CD14-positive monocyte (primary cell): ENCODE results near the gene CSH2. TPM values are rescaled to one million over a fixed set of nuclear protein-coding genes. Genes with fewer than 3 reads are reported as not detected.
A peak's percentile ranks its signal among the peaks of the same experiment; 100 is the strongest.

Source experiments
- DNase-seq, 3 donors: peaks; one replicate each; pipeline ENCODE4 v3.0.0-alpha.2; 2011 to 2022
- H2AFZ ChIP-seq: 2 replicates; pipeline ENCODE4 v1.6.0; 2012; ENCODE audit warnings: mild to moderate bottlenecking, low read depth, low read length, inconsistent platforms; ENCODE audit not compliant: insufficient read depth, poor library complexity, severe bottlenecking
- H3K27ac ChIP-seq, 2 donors: 1 replicate in 1 of 2; 2 replicates in 1 of 2; pipeline ENCODE4 v1.5.1; 2012 to 2013; ENCODE audit warnings: low read length in 2 of 2, control low read depth in 1 of 2, inconsistent platforms in 1 of 2, low read depth in 1 of 2, mild to moderate bottlenecking in 1 of 2
- H3K27me3 ChIP-seq, 2 donors: one replicate each; pipeline versions ENCODE4 v1.6.0 to v1.6.1; 2011 to 2013; ENCODE audit warnings: low read length in 2 of 2; ENCODE audit not compliant: control insufficient read depth in 2 of 2, insufficient read depth in 2 of 2
- H3K36me3 ChIP-seq, 2 donors: replicated peaks in 1 of 2; 1 replicate in 1 of 2; 2 replicates in 1 of 2; pipeline versions ENCODE4 v1.5.1 to v1.6.1; 2012 to 2013; ENCODE audit warnings: low read length in 2 of 2, control low read depth in 1 of 2, inconsistent platforms in 1 of 2, mild to moderate bottlenecking in 1 of 2; ENCODE audit not compliant: insufficient read depth in 2 of 2, control insufficient read depth in 1 of 2
- H3K4me1 ChIP-seq, 2 donors: 1 replicate in 1 of 2; 2 replicates in 1 of 2; pipeline versions ENCODE4 v1.5.1 to v1.6.1; 2012 to 2013; ENCODE audit warnings: low read length in 2 of 2, control low read depth in 1 of 2, inconsistent platforms in 1 of 2, mild to moderate bottlenecking in 1 of 2, moderate library complexity in 1 of 2; ENCODE audit not compliant: insufficient read depth in 2 of 2, control insufficient read depth in 1 of 2
- H3K4me2 ChIP-seq: replicated peaks from 2 replicates; pipeline ENCODE3; 2012; ENCODE audit warnings: low read length, moderate library complexity, mild to moderate bottlenecking; ENCODE audit not compliant: poor library complexity, severe bottlenecking; ENCODE audit errors: extremely low read depth
- H3K4me3 ChIP-seq, 3 experiments: fragments of 200-600 bp in 1 of 3; sonication (generic) in 1 of 3; replicated peaks in 1 of 3; 1 replicate in 2 of 3; 2 replicates in 1 of 3; pipeline ENCODE4 v1.5.1; 2011 to 2013; ENCODE audit warnings: low read length in 3 of 3, mild to moderate bottlenecking in 3 of 3, control low read depth in 2 of 3, low read depth in 2 of 3, inconsistent platforms in 1 of 3, moderate library complexity in 1 of 3
- H3K79me2 ChIP-seq: 2 replicates; pipeline ENCODE4 v1.6.0; 2012; ENCODE audit warnings: mild to moderate bottlenecking, control low read depth, inconsistent platforms, low read length, moderate library complexity; ENCODE audit not compliant: insufficient read depth
- H3K9ac ChIP-seq: 2 replicates; pipeline ENCODE4 v1.6.0; 2017; ENCODE audit warnings: low read length, mild to moderate bottlenecking; ENCODE audit not compliant: insufficient read depth, poor library complexity, severe bottlenecking
- H3K9me3 ChIP-seq, 2 donors: replicated peaks in 1 of 2; 1 replicate in 1 of 2; 2 replicates in 1 of 2; pipeline versions ENCODE4 v1.5.1 to v1.6.1; 2012 to 2013; ENCODE audit warnings: low read length in 2 of 2, control low read depth in 1 of 2; ENCODE audit not compliant: control insufficient read depth in 1 of 2, insufficient read depth in 1 of 2
- H4K20me1 ChIP-seq: 2 replicates; pipeline ENCODE4 v1.6.0; 2012; ENCODE audit warnings: mild to moderate bottlenecking, low read length, control low read depth, moderate library complexity; ENCODE audit not compliant: insufficient read depth
- H3K27ac Mint-ChIP-seq, 7 donors: one replicate each; pipeline ENCODE4 v1.8.0; 2020; ENCODE audit warnings: mild to moderate bottlenecking in 7 of 7, mixed read lengths in 7 of 7, moderate library complexity in 6 of 7, inconsistent platforms in 2 of 7
- H3K27me3 Mint-ChIP-seq, 3 donors: one replicate each; pipeline ENCODE4 v1.8.0; 2021 to 2022; ENCODE audit warnings: low read depth in 3 of 3, mild to moderate bottlenecking in 3 of 3, mixed read lengths in 3 of 3, moderate library complexity in 3 of 3, inconsistent platforms in 1 of 3
- H3K36me3 Mint-ChIP-seq, 2 donors: one replicate each; pipeline ENCODE4 v1.8.0; 2020; ENCODE audit warnings: mixed read lengths in 2 of 2, inconsistent platforms in 1 of 2, mild to moderate bottlenecking in 1 of 2
- H3K4me1 Mint-ChIP-seq: one replicate; pipeline ENCODE4 v1.8.0; 2020; ENCODE audit warnings: mild to moderate bottlenecking, mixed read lengths
- H3K4me3 Mint-ChIP-seq, 2 donors: one replicate each; pipeline ENCODE4 v1.8.0; 2020; ENCODE audit warnings: mild to moderate bottlenecking in 2 of 2, mixed read lengths in 2 of 2, moderate library complexity in 1 of 2
- H3K9me3 Mint-ChIP-seq, 7 donors: one replicate each; pipeline ENCODE4 v1.8.0; 2020 to 2022; ENCODE audit warnings: mixed read lengths in 7 of 7, mild to moderate bottlenecking in 6 of 7, moderate library complexity in 6 of 7, inconsistent platforms in 2 of 7
- WGBS: methylation state at CpG from one replicate; pipeline ENCODE4 v1.1.5; 2013; ENCODE audit warnings: missing lambda C conversion rate; ENCODE audit not compliant: insufficient coverage; 5-methylcytosine and 5-hydroxymethylcytosine counted together
- intact Hi-C, 2 donors: fragments of 100-400 bp; cut with micrococcal nuclease; formaldehyde crosslinking; loops; one replicate each; pipeline versions ENCODE4 v1.15.0 to v1.15.1; 2023
- polyA plus RNA-seq, 3 donors: library from polyadenylated mRNA; depleted of rRNA in 1 of 3; unstranded in 2 of 3; stranded (reverse) in 1 of 3; fragments of 300-500 nt in 2 of 3; fragments of >200 nt in 1 of 3; fragmentation: Illumina TruSeq in 2 of 3; gene quantifications; 1 replicate in 2 of 3; 2 replicates in 1 of 3; pipeline ENCODE4 v1.2.3, GENCODE V29; 2012 to 2021
- TF ChIP-seq, protein P1 (sequence below): fragments of 200-600 bp; IDR thresholded peaks from one replicate; pipeline ENCODE4 v1.8.0; 2022; ENCODE audit warnings: antibody characterized with exemption, mild to moderate bottlenecking

Gene CSH2
- polyA plus RNA-seq, 3 donors, result not detected

GRCh38 chr17:63826468-63827001, 46.9 kb downstream of the CSH2 start:
- H3K9ac ChIP-seq, result peak overlapping the region; percentile 79
- H4K20me1 ChIP-seq, result peaks cover 46% of the 10 kb centered on the region
- Mint-ChIP-seq H3K27me3 (peaks cover 0 to 2% (median 0%) of the 10 kb centered on the region in 3 donors), H3K4me1 (peaks cover 31% of the 10 kb centered on the region), H3K27ac (peak overlapping the region; percentile 97 to 100 (median 100)), H3K9me3 (no peaks in the 10 kb centered on the region), H3K4me3 (peak overlapping the region; percentile 99 to 100), H3K36me3 (peaks cover 66 to 67% of the 10 kb centered on the region in 2 donors)
- WGBS, result 0% methylated on average over 21 of the region's 31 CpGs
- H3K4me2 ChIP-seq, result peak overlapping the region; percentile 86
- H3K9me3 ChIP-seq, result no peaks in the 10 kb centered on the region
- intact Hi-C loops, result loop anchor here (2.0 to 5.0 kb wide), 3 partner anchors 14 to 129 kb away; partner anchors contain the start of gene SMARCD2 (in 1 of the 2)
- peaks cover 61 to 71% of the 10 kb centered on the region in 2 donors for H3K36me3 ChIP-seq
- H3K79me2 ChIP-seq, result peaks cover 56% of the 10 kb centered on the region
- peak in 2 of 3 donors; percentile 7 to 12 for DNase-seq
- peaks cover 18 to 22% of the 10 kb centered on the region in 2 donors for H3K4me1 ChIP-seq
- peak overlapping the region; percentile 80 to 94 (median 84) for H3K4me3 ChIP-seq
- TF ChIP-seq, protein P1, sequence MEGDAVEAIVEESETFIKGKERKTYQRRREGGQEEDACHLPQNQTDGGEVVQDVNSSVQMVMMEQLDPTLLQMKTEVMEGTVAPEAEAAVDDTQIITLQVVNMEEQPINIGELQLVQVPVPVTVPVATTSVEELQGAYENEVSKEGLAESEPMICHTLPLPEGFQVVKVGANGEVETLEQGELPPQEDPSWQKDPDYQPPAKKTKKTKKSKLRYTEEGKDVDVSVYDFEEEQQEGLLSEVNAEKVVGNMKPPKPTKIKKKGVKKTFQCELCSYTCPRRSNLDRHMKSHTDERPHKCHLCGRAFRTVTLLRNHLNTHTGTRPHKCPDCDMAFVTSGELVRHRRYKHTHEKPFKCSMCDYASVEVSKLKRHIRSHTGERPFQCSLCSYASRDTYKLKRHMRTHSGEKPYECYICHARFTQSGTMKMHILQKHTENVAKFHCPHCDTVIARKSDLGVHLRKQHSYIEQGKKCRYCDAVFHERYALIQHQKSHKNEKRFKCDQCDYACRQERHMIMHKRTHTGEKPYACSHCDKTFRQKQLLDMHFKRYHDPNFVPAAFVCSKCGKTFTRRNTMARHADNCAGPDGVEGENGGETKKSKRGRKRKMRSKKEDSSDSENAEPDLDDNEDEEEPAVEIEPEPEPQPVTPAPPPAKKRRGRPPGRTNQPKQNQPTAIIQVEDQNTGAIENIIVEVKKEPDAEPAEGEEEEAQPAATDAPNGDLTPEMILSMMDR, result no peak
- H2AFZ ChIP-seq, result peak overlapping the region; percentile 91
- peak overlapping the region; percentile 76 to 95 for H3K27ac ChIP-seq
- no peaks in the 10 kb centered on the region for H3K27me3 ChIP-seq

DNA sequence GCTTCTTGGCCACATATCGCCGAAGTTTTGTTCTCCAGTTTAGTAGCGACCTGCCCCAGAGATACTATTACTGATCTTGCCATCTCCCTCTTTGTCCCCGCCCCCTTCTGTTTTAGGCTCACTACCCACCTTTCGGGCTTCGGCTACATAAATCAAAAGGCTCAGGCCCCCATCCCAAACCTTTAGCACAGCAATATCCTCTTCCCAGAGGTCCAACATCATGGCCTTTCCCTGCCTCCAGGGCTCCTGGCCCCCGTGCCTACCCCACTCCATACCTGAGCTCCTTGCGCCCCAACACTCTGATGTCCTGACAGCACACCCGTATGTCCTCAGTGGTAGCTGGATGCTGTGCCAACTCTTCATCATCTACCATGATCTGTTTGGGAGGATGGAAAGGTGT, 49.1 kb downstream of the CSH2 start:
- intact Hi-C loops, result loop anchor here in 1 of 2 donors (5.0 kb wide), 1 partner anchor 47 kb away; no protein-coding TSS in a partner anchor
- no peaks in the 10 kb centered on the region for H3K27me3 ChIP-seq
- Mint-ChIP-seq H3K4me1 (peaks cover 30% of the 10 kb centered on the region), H3K36me3 (peaks cover 66% of the 10 kb centered on the region in 2 donors), H3K9me3 (peaks cover 0 to 1% (median 0%) of the 10 kb centered on the region in 7 donors), H3K27ac (peak overlapping the region in 3 of 7 donors; percentile 15 to 65 (median 41)), H3K27me3 (peaks cover 0 to 2% (median 0%) of the 10 kb centered on the region in 3 donors), H3K4me3 (no peak overlapping the region)
- no peaks in the 10 kb centered on the region for H3K9me3 ChIP-seq
- H3K4me2 ChIP-seq, result no peak overlapping the region
- TF ChIP-seq, protein P1, result no peak
- peaks cover 59 to 71% of the 10 kb centered on the region in 2 donors for H3K36me3 ChIP-seq
- H3K4me3 ChIP-seq, result no peak overlapping the region
- DNase-seq, result no peak
- peaks cover 52% of the 10 kb centered on the region for H3K79me2 ChIP-seq
- H2AFZ ChIP-seq, result no peak overlapping the region
- H3K27ac ChIP-seq, result peak overlapping the region in 1 of 2 donors; percentile 37
- peaks cover 18 to 22% of the 10 kb centered on the region in 2 donors for H3K4me1 ChIP-seq
- peaks cover 41% of the 10 kb centered on the region for H4K20me1 ChIP-seq
- WGBS, result 87% methylated on average over 6 of the region's 9 CpGs
- H3K9ac ChIP-seq, result no peak overlapping the region
